Mucosa of stomach (tissue), 1 donor: ENCODE data around the gene FEN1.

Source experiments
- H3K27me3 ChIP-seq: one replicate; pipeline ENCODE4 v1.7.0; 2013; ENCODE audit warnings: mild to moderate bottlenecking, low read length; ENCODE audit not compliant: control insufficient read depth, insufficient read depth
- H3K36me3 ChIP-seq: one replicate; pipeline ENCODE4 v1.7.0; 2013; ENCODE audit warnings: low read length; ENCODE audit not compliant: control insufficient read depth, insufficient read depth
- H3K4me1 ChIP-seq: one replicate; pipeline ENCODE4 v1.7.0; 2013; ENCODE audit warnings: mild to moderate bottlenecking, low read length; ENCODE audit not compliant: control insufficient read depth, insufficient read depth
- H3K4me3 ChIP-seq: one replicate; pipeline ENCODE4 v1.7.0; 2013; ENCODE audit warnings: low read length
- H3K9ac ChIP-seq: one replicate; pipeline ENCODE4 v1.7.0; 2013; ENCODE audit warnings: mild to moderate bottlenecking, low read length, moderate library complexity
- H3K9me3 ChIP-seq: one replicate; pipeline ENCODE4 v1.7.0; 2013; ENCODE audit warnings: mild to moderate bottlenecking, low read length, moderate library complexity; ENCODE audit not compliant: control insufficient read depth
- donor health status: Pancreatic carcinoma.

The FEN1 gene

DNA sequence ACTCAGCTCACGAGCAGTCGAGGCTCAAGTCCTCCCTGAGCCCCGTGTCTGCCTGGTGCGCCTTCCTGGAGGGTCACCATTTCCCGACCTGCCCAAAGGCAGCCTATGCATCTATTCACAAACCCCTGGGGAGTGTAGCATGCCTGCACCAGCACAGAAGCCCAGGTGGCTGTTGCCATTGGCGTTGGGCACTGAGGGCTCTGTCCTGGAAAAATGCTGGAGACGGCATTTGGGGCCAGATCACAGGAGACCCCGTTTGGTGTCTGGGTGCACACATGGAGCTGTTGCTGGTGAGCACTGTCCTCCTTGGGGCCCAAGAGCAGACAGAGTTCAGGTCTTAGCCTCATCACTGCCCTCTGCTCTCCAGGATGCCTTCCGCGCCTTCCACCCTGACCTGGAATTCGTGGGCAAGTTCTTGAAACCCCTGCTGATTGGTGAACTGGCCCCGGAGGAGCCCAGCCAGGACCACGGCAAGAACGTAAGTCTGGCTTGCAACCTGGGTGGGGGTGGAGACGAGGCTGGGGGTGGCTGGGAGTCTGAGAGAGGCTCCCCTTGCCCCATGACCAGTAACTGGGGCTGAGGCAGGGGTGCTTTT lies 44.8 kb downstream of the FEN1 start:
- H3K4me1 ChIP-seq, result no peaks in the 10 kb centered on the region
- no peaks in the 10 kb centered on the region for H3K9me3 ChIP-seq
- no peak overlapping the region for H3K4me3 ChIP-seq
- H3K9ac ChIP-seq, result no peak overlapping the region
- H3K27me3 ChIP-seq, result peaks cover 3% of the 10 kb centered on the region
- no peaks in the 10 kb centered on the region for H3K36me3 ChIP-seq

GRCh38 chr11:61838501-61838900 lies 45.8 kb downstream of the FEN1 start:
- Histone ChIP-seq H3K9me3 (no peaks in the 10 kb centered on the region), H3K9ac (no peak overlapping the region), H3K27me3 (peaks cover 2% of the 10 kb centered on the region), H3K4me3 (no peak overlapping the region), H3K36me3 (no peaks in the 10 kb centered on the region), H3K4me1 (no peaks in the 10 kb centered on the region)

DNA sequence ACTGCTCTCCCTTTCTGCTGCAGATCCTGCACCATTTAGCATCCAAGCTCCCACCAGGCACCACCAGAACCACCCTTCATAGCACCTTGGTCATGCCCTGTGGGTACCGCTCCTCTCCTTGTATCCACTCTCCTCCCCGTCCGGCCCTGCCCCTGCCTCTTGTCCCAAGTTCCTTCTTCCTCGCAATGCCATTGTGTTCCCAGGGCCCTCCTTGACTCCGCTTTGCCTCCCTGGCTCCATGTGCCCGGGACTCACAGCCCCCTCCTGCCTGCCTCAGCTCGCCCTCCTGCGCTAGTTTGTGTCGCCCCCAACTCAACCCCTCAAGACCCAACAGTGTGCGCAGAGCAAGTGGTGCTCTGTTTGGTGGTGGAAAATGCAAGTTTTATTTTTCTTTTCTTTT lies 46.2 kb downstream of the FEN1 start:
- no peaks in the 10 kb centered on the region for H3K36me3 ChIP-seq
- no peaks in the 10 kb centered on the region for H3K27me3 ChIP-seq
- H3K4me1 ChIP-seq, result no peaks in the 10 kb centered on the region
- no peak overlapping the region for H3K4me3 ChIP-seq
- no peak overlapping the region for H3K9ac ChIP-seq
- no peaks in the 10 kb centered on the region for H3K9me3 ChIP-seq

DNA sequence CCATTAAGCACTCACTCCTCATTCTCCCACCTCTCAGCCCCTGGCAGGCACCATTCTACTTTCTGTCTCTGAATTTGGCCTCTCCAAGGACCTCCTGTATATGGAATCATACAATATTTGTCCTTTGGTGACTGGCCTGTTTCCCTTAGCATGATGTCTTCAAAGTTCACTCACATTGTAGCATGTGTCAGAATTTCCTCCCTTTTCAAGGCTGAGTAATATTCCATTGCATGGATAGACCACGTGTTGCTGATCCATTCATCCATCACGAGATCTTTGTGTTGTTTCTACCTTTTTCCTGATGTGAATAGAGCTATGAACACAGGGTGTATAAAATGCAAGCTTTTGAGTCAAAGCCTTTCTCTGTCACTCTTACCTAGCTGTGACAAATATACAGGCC lies 47.0 kb downstream of the FEN1 start:
- no peaks in the 10 kb centered on the region for H3K27me3 ChIP-seq
- no peaks in the 10 kb centered on the region for H3K4me1 ChIP-seq
- no peak overlapping the region for H3K9ac ChIP-seq
- H3K9me3 ChIP-seq, result no peaks in the 10 kb centered on the region
- H3K36me3 ChIP-seq, result no peaks in the 10 kb centered on the region
- no peak overlapping the region for H3K4me3 ChIP-seq

- no peak overlapping the region for H3K9ac ChIP-seq
- H3K27me3 ChIP-seq, result no peaks in the 10 kb centered on the region
- no peak overlapping the region for H3K4me3 ChIP-seq
- H3K9me3 ChIP-seq, result no peaks in the 10 kb centered on the region
- H3K36me3 ChIP-seq, result no peaks in the 10 kb centered on the region
- H3K4me1 ChIP-seq, result no peaks in the 10 kb centered on the region
Observed at GRCh38 chr11:61840371-61840770, 47.7 kb downstream of the FEN1 start.

GRCh38 chr11:61841636-61842527 lies 49.2 kb downstream of the FEN1 start:
- Histone ChIP-seq H3K9ac (no peak overlapping the region), H3K36me3 (no peaks in the 10 kb centered on the region), H3K27me3 (no peaks in the 10 kb centered on the region)

DNA sequence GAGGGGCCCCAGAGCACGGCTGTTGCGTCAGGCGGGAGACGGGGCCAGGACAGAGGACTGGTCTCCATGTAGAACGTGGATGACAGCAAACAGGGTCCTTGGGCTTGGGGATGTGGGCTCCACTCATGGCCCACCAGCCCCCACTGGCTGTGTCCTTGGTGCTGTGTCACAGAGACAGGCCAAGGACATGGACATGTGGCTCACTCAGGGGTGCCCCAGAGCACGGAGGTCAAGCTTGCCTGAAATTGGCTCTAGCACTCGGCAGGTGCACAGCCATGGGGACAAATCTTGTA lies 49.8 kb downstream of the FEN1 start:
- no peaks in the 10 kb centered on the region for H3K4me1 ChIP-seq
- H3K9me3 ChIP-seq, result no peaks in the 10 kb centered on the region
- no peaks in the 10 kb centered on the region for H3K36me3 ChIP-seq
- H3K9ac ChIP-seq, result no peak overlapping the region
- H3K4me3 ChIP-seq, result no peak overlapping the region
- H3K27me3 ChIP-seq, result no peaks in the 10 kb centered on the region

More at GRCh38 chr11:61841636-61842527, 49.2 kb downstream of the FEN1 start:
- Histone ChIP-seq H3K9me3 (no peaks in the 10 kb centered on the region), H3K4me3 (no peak overlapping the region), H3K4me1 (no peaks in the 10 kb centered on the region)

DNA sequence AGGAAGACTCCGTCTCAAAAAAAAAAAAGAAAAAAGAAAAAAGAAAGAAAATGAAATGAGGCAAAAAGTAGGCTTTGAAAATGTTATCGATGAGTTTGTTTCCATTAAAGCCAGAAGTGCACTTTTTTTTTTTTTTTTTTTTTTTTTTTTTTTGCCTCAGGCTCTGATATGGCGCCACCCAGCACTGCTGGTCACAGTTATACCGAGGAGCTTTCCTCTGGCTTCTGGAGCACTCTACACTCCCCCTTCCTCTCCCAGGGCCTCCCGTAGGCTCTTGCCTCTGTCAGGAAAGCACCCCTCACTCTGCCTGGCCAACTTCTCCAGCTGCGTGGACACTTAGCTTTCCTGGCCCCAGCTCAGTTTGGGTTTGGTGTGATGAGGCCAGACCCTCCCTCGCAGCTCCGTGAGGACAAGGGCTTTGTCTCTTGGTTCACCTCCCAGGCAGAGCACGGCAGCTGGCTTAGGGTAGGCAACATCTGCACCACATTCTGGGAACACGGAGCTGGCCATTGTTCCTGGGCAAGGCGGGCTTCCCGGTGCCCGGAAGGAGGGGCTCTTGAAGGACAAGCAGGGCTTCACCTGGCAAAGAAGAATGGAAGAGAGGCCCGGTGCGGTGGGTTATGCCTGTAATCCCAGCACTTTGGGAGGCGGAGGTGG lies 52.3 kb downstream of the FEN1 start:
- H3K9ac ChIP-seq, result no peak overlapping the region
- H3K36me3 ChIP-seq, result no peaks in the 10 kb centered on the region
- no peaks in the 10 kb centered on the region for H3K9me3 ChIP-seq
- H3K4me1 ChIP-seq, result no peaks in the 10 kb centered on the region
- no peak overlapping the region for H3K4me3 ChIP-seq
- H3K27me3 ChIP-seq, result no peaks in the 10 kb centered on the region

DNA sequence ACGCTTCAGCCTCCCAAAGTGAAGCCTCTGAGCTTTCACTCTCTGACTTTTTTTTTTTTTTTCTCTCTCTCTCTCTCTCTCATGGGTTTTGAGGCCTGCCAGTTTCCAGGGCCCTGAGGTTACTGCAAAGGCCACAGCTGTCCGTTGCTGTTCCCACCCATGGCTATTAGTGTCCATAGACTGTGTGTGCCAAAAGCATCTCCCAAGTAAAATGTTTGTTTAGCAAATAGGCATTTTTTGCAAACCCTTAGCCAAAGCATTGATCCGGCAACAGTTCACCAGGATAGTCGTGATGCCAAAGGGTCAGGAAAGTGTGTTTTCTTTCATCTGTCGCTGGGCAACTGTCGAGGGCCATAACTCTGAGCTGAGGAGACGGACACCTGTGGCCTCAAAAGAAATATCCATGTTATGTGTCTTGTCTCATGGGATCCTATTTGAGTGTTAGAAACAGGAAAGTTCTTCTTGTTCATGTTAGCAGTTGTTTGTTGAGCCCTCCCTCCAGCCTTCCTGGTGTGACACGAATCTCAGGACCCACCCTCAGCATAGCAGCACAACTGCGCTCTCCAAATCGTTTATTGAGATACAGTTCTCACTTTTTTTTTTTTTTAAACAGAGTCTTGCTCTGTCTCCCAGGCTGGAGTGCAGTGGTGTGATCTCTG lies 53.8 kb downstream of the FEN1 start:
- Histone ChIP-seq H3K4me3 (no peak overlapping the region), H3K9me3 (no peaks in the 10 kb centered on the region), H3K27me3 (no peaks in the 10 kb centered on the region), H3K9ac (no peak overlapping the region), H3K36me3 (no peaks in the 10 kb centered on the region), H3K4me1 (no peaks in the 10 kb centered on the region)
